ENCODE data around the gene ENO4. TPM values are rescaled to one million over a fixed set of nuclear protein-coding genes. Genes with fewer than 3 reads are reported as not detected.

ENO4 gene
- total RNA-seq, 4 donors from 2014 or later: 0.20 to 0.67 (median 0.58) TPM; not detected in 1

DNA sequence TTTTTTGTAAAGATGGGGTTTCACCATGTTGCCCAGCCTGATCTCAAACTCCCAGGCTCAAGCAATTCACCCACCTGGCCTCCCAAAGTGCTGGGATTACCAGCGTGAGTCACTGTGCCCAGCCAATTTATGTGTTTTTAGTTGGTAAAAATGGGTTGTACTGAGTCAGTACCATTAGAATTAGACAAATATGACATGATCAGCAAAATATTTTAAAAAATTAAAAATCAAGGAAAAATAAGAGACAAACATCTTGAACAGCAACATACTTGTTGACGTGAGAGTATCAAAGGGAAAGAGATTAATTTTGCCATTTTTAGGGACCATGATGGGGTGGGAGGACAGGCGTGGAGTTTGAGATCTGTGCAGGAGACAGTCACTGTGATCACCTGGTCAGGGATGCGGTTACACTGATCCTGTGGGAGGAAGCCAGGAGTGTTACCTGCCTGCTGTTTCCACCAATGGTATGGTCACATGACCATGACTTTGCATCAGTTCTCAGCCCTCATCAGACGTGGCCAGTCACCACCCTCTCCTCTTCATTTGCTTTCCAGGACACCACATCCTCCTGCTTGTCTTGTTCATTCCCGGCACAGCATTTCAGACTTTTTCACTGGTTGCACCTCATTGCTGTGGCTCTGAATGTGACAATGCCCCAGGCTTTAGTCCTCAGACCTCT is 29.2 kb upstream of the ENO4 start:
- 82 to 90% methylated on average over 6 of the region's 6 CpGs for WGBS, 2 donors (ENCODE audit: low coverage in 1 of 2)
- ATAC-seq: no peak
- Histone ChIP-seq H3K36me3 (peaks cover 0 to 17% of the 10 kb centered on the region in 2 donors), H3K4me3 (no peak overlapping the region), H3K27ac (no peak overlapping the region), H3K4me1 (no peaks in the 10 kb centered on the region), H3K9me3 (peaks cover 0 to 14% (median 0%) of the 10 kb centered on the region in 3 donors), H3K27me3 (peaks cover 64% of the 10 kb centered on the region)
- no peak for TF ChIP-seq POLR2AphosphoS5 (IDR thresholded peaks at IDR 0.05)
- no peak for TF ChIP-seq EP300 (IDR thresholded peaks at IDR 0.05)
- TF ChIP-seq, protein P1, sequence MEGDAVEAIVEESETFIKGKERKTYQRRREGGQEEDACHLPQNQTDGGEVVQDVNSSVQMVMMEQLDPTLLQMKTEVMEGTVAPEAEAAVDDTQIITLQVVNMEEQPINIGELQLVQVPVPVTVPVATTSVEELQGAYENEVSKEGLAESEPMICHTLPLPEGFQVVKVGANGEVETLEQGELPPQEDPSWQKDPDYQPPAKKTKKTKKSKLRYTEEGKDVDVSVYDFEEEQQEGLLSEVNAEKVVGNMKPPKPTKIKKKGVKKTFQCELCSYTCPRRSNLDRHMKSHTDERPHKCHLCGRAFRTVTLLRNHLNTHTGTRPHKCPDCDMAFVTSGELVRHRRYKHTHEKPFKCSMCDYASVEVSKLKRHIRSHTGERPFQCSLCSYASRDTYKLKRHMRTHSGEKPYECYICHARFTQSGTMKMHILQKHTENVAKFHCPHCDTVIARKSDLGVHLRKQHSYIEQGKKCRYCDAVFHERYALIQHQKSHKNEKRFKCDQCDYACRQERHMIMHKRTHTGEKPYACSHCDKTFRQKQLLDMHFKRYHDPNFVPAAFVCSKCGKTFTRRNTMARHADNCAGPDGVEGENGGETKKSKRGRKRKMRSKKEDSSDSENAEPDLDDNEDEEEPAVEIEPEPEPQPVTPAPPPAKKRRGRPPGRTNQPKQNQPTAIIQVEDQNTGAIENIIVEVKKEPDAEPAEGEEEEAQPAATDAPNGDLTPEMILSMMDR (IDR thresholded peaks at IDR 0.05): no peak
- TF ChIP-seq POLR2A (IDR thresholded peaks at IDR 0.05): no peak

DNA sequence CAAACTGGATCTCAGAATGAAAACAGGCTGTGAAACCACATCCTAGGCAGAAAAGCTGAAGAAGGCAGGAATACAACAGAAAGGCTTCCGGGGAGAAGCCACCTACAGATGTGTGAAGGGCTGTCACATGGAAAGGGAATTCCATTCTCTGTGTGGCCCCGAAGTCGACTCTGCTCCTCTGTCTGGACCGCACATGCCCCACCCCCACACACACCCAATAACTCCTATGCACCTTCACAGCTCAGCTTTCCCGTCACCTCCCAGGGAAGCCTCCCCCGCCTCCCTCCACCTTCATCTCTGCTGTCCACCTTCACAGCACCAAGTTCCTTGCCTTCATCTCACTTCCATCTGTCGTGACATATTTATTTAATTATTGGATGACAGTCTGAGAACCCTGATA is 23.4 kb upstream of the ENO4 start:
- peaks cover 9% of the 10 kb centered on the region for H3K27me3 ChIP-seq
- WGBS, 2 donors (ENCODE audit: low coverage in 1 of 2): 46 to 60% methylated on average over 4 to 7 of the region's 7 CpGs
- H3K4me3 ChIP-seq: no peak overlapping the region
- no peaks in the 10 kb centered on the region for H3K4me1 ChIP-seq
- no peak for ATAC-seq
- TF ChIP-seq, protein P1 (IDR thresholded peaks at IDR 0.05): no peak
- TF ChIP-seq EP300 (IDR thresholded peaks at IDR 0.05) (no peak), POLR2AphosphoS5 (IDR thresholded peaks at IDR 0.05) (no peak), POLR2A (IDR thresholded peaks at IDR 0.05) (no peak)
- H3K9me3 ChIP-seq: no peaks in the 10 kb centered on the region
- H3K27ac ChIP-seq: no peak overlapping the region
- peaks cover 0 to 30% of the 10 kb centered on the region in 2 donors for H3K36me3 ChIP-seq

DNA sequence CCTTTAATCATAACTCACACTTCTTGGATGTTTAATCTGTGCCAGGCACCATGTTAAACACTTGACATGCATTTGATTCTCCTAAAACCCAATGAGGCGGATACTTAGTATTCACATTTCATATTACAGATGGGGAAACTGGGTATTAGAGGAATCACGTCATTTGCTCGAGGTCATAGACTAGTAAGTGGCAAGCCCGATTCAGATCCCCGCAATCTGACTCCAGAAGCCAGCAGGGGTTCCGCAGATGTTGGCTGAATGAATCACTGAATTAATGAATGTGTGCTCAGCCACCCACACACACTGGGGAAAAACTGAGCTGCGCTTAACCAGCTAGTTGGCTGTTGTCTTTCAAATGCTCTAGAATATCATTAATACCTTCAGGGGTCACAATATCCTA is 22.5 kb upstream of the ENO4 start:
- WGBS, 2 donors (ENCODE audit: low coverage in 1 of 2): 79 to 87% methylated on average over 6 to 7 of the region's 7 CpGs
- Histone ChIP-seq H3K36me3 (peaks cover 0 to 34% of the 10 kb centered on the region in 2 donors), H3K27ac (no peak overlapping the region), H3K27me3 (no peaks in the 10 kb centered on the region), H3K9me3 (no peaks in the 10 kb centered on the region), H3K4me3 (no peak overlapping the region), H3K4me1 (no peaks in the 10 kb centered on the region)
- TF ChIP-seq, protein P1 (IDR thresholded peaks at IDR 0.05): no peak
- TF ChIP-seq POLR2A (IDR thresholded peaks at IDR 0.05): no peak
- no peak for TF ChIP-seq EP300 (IDR thresholded peaks at IDR 0.05)
- no peak for ATAC-seq

DNA sequence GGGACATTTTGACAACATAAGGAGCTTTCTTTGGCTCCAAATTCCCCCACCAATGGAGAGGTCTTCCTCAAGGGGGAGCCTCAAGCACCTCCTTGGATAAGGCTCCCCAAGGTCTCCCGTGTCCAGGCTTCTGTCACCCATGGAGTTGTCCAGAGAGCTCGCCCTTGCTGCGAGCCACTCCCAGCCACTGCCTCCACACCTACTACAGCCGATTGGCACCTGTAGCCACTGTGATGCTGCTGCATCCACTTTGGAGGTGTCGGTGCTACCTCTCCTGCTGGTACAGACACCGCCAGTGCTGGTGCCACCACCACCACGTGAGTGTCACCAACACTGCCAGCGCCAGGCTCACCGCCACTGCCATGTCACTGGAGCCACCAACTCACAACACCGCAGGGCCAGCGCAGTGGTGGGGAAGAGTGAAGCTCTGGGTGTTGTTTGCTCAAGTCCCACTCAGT is 22.1 kb upstream of the ENO4 start:
- no peak overlapping the region for H3K27ac ChIP-seq
- no peaks in the 10 kb centered on the region for H3K27me3 ChIP-seq
- H3K4me3 ChIP-seq: no peak overlapping the region
- TF ChIP-seq POLR2A (IDR thresholded peaks at IDR 0.05) (no peak), EP300 (IDR thresholded peaks at IDR 0.05) (no peak), POLR2AphosphoS5 (IDR thresholded peaks at IDR 0.05) (no peak)
- TF ChIP-seq, protein P1 (IDR thresholded peaks at IDR 0.05): no peak
- 54 to 84% methylated on average over 2 to 7 of the region's 11 CpGs for WGBS, 2 donors (ENCODE audit: low coverage in 1 of 2)
- ATAC-seq: no peak
- no peaks in the 10 kb centered on the region for H3K4me1 ChIP-seq
- H3K36me3 ChIP-seq: peaks cover 0 to 34% of the 10 kb centered on the region in 2 donors
- H3K9me3 ChIP-seq: no peaks in the 10 kb centered on the region

DNA sequence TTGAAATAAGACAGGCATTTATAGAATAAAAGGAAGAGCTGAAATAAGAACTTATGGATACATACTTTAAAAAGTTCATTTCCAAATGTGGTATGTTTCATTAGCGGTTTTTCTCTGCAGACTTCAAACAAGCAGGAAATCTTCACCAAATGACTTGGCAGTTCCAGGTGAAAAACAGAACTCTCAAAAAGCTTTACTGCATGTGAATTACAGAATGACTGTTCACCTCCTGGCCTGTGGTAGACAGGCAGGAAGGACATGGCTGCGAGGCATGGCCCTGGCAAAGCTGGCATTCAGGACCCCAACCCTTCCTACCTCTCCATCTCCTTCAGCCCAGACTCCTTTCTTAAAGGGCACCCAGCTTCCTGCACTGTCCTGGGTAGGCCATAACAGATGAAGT is 21.2 kb upstream of the ENO4 start:
- no peak for TF ChIP-seq POLR2AphosphoS5 (IDR thresholded peaks at IDR 0.05)
- TF ChIP-seq EP300 (IDR thresholded peaks at IDR 0.05): no peak
- H3K4me3 ChIP-seq: no peak overlapping the region
- ATAC-seq: no peak
- peaks cover 0 to 36% of the 10 kb centered on the region in 2 donors for H3K36me3 ChIP-seq
- no peaks in the 10 kb centered on the region for H3K27me3 ChIP-seq
- no peaks in the 10 kb centered on the region for H3K4me1 ChIP-seq
- H3K9me3 ChIP-seq: no peaks in the 10 kb centered on the region
- no peak overlapping the region for H3K27ac ChIP-seq
- WGBS, 2 donors (ENCODE audit: low coverage in 1 of 2): 80 to 83% methylated on average over 1 of the region's 2 CpGs

Measured in gastroesophageal sphincter (tissue), 4 donors.